Measurements from ENCODE around the gene IZUMO4.

IZUMO4 gene, protein sequence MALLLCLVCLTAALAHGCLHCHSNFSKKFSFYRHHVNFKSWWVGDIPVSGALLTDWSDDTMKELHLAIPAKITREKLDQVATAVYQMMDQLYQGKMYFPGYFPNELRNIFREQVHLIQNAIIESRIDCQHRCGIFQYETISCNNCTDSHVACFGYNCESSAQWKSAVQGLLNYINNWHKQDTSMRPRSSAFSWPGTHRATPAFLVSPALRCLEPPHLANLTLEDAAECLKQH

DNA sequence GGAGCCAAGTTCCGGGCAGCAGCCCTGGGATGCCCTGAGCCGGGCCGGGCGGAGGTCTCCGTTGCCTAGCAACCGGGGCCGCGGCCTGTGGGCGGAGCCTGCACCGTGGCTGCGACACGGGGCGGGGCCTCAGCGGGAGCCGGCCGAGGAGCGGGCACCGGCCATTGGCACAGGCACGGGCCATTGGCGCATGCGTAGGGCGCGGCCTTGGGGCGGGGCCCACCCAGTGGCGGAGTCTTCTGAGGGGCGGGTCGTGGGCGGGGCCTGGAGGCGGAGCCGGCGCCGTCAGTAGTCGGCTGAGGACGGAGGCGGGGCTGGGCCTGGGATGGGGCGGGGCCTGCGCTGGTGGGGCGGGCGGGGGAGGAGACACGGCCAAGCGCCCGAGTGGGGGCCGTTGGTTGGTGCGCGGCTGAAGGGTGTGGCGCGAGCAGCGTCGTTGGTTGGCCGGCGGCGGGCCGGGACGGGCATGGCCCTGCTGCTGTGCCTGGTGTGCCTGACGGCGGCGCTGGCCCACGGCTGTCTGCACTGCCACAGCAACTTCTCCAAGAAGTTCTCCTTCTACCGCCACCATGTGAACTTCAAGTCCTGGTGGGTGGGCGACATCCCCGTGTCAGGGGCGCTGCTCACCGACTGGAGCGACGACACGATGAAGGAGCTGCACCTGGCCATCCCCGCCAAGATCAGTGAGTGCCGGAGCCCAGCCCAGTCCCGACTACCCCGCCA lies at the start of gene IZUMO4:
TSS of gene IZUMO4 (plus strand) at position 436 of the 723 bp plus-strand sequence. CDS start at position 467, 31 bp downstream.
- no peak within 1 kb of the TSS for H3K27ac ChIP-seq (ENCODE audit: low read length)
- H3K4me3 ChIP-seq (ENCODE audit: low read length) = peak within 1 kb of the TSS; percentile 66
- H3K36me3 ChIP-seq (ENCODE audit: insufficient read depth, low read depth, low read length) = peaks cover 21% of the 10 kb centered on the region
- H3K9me3 ChIP-seq (ENCODE audit: insufficient read depth, low read depth, low read length) = no peaks in the 10 kb centered on the region
- peak within 1 kb of the TSS; percentile 48; the same call in 1 of the 2 replicates for H3K9ac ChIP-seq (ENCODE audit: low read depth, low read length)
- H3K27me3 ChIP-seq (ENCODE audit: insufficient read depth, low read length) = no peaks in the 10 kb centered on the region
- no peaks in the 10 kb centered on the region for H3K4me1 ChIP-seq (ENCODE audit: insufficient read depth, low read length)

DNA sequence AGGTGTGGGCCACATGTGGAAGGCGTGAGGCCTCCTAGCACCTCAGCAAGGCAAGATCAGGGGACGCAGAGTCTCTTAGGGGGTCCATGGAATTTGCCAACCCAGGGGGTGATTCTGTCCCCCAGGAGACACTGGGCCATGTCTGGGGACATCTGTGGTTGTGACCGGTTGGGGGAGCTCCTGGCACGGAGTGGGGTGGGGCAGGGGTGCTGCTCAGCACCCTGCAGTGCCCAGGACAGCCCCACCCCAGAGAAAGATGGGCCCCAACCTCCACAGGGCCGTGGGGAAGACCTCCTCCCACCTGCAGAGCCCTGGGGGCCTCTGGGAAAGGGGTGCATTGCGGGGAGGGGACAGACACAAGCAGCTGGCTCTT lies 49.7 kb upstream of the IZUMO4 start:
- peaks cover 6% of the 10 kb centered on the region; the same call in 1 of the 2 replicates for H3K4me1 ChIP-seq (ENCODE audit: insufficient read depth, low read length)
- no peak overlapping the region for H3K9ac ChIP-seq (ENCODE audit: low read depth, low read length)
- peaks cover 13% of the 10 kb centered on the region for H3K36me3 ChIP-seq (ENCODE audit: insufficient read depth, low read depth, low read length)
- no peak overlapping the region for H3K27ac ChIP-seq (ENCODE audit: low read length)
- H3K9me3 ChIP-seq (ENCODE audit: insufficient read depth, low read depth, low read length) = no peaks in the 10 kb centered on the region
- H3K27me3 ChIP-seq (ENCODE audit: insufficient read depth, low read length) = no peaks in the 10 kb centered on the region
- no peak overlapping the region for H3K4me3 ChIP-seq (ENCODE audit: low read length)

DNA sequence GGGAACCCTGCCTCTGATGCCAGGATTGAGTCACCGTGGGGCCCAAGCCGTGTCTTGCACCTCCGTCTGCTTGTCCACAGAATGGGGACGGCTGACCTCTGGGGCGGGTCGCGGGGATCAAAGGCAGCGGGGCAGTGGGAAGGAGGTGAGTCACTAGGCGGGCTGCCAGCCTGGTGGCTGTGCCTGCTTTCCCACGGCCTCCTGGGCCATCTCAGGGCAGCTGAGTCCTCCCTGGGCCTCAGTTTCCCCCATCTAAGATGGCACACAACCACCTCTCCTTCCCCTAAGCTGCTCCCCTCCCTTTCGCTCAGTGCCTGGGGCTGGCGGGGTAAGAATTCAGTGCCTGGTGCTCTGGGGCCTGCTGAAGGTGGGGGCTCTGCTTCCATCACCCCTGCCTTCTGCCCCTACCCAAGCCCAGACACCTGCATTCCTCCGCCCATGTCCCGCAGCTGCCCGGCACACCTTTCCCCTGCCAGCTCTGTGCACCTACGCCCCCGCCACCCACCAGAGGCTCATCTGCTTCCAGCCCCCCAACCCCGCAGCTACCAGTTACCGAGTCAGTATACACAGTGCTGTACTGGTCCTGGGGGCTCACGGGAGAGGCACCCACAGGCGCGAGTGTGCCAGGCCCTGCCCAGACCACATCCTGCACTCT lies 49.1 kb upstream of the IZUMO4 start:
- H3K4me3 ChIP-seq (ENCODE audit: low read length) = no peak overlapping the region
- H3K27ac ChIP-seq (ENCODE audit: low read length) = no peak overlapping the region
- peaks cover 2% of the 10 kb centered on the region; the same call in 1 of the 2 replicates for H3K4me1 ChIP-seq (ENCODE audit: insufficient read depth, low read length)
- no peaks in the 10 kb centered on the region for H3K27me3 ChIP-seq (ENCODE audit: insufficient read depth, low read length)
- no peaks in the 10 kb centered on the region for H3K9me3 ChIP-seq (ENCODE audit: insufficient read depth, low read depth, low read length)
- H3K36me3 ChIP-seq (ENCODE audit: insufficient read depth, low read depth, low read length) = peaks cover 13% of the 10 kb centered on the region
- no peak overlapping the region for H3K9ac ChIP-seq (ENCODE audit: low read depth, low read length)

DNA sequence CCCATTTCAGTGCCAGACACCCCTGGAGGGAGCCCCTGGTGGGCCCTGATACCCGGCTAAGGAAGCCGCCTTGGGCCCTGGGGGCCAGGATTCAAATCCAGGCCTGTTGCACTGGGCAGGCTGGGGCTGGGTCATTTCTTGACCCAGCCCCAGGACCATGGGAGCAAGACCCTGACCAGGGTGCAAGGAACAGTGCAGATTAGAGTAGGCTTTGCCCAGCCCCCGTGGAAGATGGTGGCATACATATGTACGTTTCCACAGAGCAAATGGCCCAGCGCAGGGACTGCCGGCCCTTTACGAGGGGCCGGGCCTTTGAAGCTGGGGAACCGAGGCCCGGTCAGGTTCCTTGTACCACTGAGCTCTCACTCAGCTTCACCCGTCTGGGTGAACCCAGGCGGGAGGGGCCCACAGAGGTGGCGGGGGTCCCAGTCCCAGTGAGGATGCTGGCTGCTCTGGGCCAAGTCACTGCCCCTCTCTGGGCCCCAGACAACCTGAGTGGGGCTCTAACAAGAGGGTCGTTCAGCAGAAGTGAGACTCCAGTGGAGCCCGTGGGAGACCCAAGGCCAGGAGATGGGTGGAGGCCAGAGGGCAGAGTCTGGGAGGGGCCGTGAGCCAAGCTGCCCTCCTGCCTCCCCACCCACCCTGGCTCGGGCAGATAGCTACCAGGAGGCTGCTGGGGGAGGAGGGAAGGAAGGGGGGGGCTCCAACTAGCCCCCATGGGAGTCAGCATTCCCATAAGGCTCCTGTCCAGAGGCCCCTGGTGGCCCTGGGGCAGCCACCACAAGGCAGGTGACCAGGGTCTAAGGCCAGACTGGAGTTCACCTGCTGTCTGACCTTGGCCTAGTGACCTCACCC lies 48.4 kb upstream of the IZUMO4 start:
- Histone ChIP-seq H3K4me3 (ENCODE audit: low read length) (no peak overlapping the region), H3K4me1 (ENCODE audit: insufficient read depth, low read length) (no peaks in the 10 kb centered on the region), H3K9ac (ENCODE audit: low read depth, low read length) (no peak overlapping the region), H3K36me3 (ENCODE audit: insufficient read depth, low read depth, low read length) (peaks cover 10% of the 10 kb centered on the region), H3K9me3 (ENCODE audit: insufficient read depth, low read depth, low read length) (no peaks in the 10 kb centered on the region), H3K27me3 (ENCODE audit: insufficient read depth, low read length) (no peaks in the 10 kb centered on the region), H3K27ac (ENCODE audit: low read length) (no peak overlapping the region)

DNA sequence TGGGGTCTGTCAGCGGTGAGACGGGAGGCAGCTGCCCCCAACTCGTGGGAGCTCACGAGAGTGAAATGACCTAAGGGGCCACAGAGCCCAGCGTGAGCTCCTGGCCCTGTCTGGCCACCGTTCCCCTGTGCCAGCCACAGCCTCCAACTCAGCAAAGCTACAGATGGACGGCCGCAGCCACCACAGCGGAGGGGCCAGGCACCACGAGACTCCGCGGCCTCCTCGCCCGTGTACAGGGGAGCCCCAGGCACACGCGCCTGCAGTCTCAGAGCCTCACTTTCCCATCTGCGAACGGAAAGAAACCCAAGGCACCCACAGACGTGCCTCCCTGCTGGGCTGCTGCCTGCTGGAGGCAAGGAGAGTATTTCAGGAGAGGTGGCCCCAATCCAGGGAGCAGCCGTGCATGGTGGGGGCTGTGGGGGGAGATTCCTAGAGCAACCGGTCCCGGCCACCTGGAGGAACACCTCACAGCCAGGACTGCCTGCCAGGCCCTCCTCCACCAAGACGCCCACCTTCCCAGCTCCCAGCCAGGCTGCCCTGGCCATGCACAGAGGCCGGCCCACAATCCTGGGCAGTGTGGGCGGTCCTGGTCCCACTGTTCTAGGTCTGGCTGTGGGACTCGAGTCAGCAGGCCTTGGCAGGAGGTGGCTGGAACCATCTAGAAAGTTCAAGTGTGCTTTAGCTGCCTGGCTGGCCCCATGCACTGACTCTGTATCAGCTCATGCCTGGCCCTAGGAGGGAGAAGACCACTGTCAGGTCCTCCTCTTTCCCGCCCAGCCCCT lies 47.6 kb upstream of the IZUMO4 start:
- no peaks in the 10 kb centered on the region for H3K4me1 ChIP-seq (ENCODE audit: insufficient read depth, low read length)
- H3K9me3 ChIP-seq (ENCODE audit: insufficient read depth, low read depth, low read length) = no peaks in the 10 kb centered on the region
- no peak overlapping the region for H3K27ac ChIP-seq (ENCODE audit: low read length)
- peak overlapping the region; percentile 84; the same call in 1 of the 2 replicates for H3K9ac ChIP-seq (ENCODE audit: low read depth, low read length)
- H3K27me3 ChIP-seq (ENCODE audit: insufficient read depth, low read length) = no peaks in the 10 kb centered on the region
- H3K36me3 ChIP-seq (ENCODE audit: insufficient read depth, low read depth, low read length) = peaks cover 8% of the 10 kb centered on the region
- peak overlapping the region; percentile 88 for H3K4me3 ChIP-seq (ENCODE audit: low read length)

DNA sequence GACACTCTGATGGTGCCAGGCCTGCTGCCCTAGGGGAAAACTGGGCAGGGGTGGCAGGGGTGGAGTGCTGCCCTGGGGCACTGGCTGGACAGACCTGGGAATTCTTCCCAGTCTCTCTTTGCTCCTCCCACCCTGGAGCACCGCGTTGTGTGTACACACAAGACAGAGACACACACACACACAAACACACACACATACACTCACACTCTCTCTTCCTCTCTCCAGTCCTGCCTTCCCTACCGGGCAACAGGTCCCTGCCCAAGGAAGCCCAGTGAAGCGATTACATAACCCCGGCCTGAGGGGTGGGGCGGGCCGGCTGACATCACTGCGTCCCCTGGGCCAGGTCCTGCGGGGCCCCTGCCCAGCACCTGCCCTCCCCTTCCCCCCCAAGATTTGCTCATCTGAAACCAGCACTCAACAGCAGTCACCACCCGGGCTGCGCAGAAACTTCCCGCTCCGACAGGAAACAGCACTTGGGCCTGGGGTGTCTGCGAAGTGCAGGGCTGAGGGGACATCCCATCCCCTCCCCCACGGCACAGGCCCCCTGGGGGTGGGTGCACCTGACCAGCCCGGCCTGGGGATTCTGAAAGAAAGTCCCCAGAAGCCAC lies 46.9 kb upstream of the IZUMO4 start:
- Histone ChIP-seq H3K4me1 (ENCODE audit: insufficient read depth, low read length) (no peaks in the 10 kb centered on the region), H3K4me3 (ENCODE audit: low read length) (peak overlapping the region; percentile 88), H3K9ac (ENCODE audit: low read depth, low read length) (peak overlapping the region; percentile 84; the same call in 1 of the 2 replicates), H3K9me3 (ENCODE audit: insufficient read depth, low read depth, low read length) (no peaks in the 10 kb centered on the region), H3K27me3 (ENCODE audit: insufficient read depth, low read length) (no peaks in the 10 kb centered on the region), H3K36me3 (ENCODE audit: insufficient read depth, low read depth, low read length) (peaks cover 8% of the 10 kb centered on the region), H3K27ac (ENCODE audit: low read length) (peak overlapping the region; percentile 36)

DNA sequence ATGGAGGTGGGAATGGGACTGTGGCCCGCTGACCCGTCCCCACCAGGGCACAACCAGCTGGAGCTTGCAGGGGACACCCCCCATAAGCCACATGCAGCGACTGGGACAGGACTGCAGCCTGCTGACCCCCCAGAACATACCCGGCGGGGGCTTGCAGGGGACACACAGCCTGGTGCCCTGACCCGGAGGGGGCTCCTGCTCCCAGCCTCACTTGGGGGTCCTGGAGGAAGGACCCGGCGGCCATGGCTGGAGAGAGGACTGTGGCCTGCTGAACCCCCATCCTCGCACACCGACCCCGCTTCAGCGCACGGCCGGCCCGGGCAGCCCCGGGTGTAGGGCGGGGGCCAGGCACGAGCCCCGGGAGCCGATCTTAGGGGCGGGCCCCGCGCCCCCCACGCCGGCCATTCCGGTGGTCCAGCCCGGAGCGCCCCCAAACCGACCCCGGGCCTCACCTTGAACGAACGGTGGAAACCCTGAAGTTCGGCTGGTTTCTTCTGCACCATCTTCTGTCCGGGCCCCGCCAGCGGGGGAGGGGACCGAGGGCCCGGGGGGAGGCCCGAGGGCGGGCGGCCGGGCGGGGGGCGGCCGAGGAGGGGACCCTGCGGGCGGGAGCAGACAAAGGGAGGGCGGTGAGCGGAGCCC lies 46.2 kb upstream of the IZUMO4 start:
- no peaks in the 10 kb centered on the region for H3K4me1 ChIP-seq (ENCODE audit: insufficient read depth, low read length)
- peak overlapping the region; percentile 36 for H3K27ac ChIP-seq (ENCODE audit: low read length)
- H3K9ac ChIP-seq (ENCODE audit: low read depth, low read length) = peak overlapping the region; percentile 84; the same call in 1 of the 2 replicates
- peaks cover 8% of the 10 kb centered on the region for H3K36me3 ChIP-seq (ENCODE audit: insufficient read depth, low read depth, low read length)
- H3K4me3 ChIP-seq (ENCODE audit: low read length) = peak overlapping the region; percentile 88
- no peaks in the 10 kb centered on the region for H3K27me3 ChIP-seq (ENCODE audit: insufficient read depth, low read length)
- H3K9me3 ChIP-seq (ENCODE audit: insufficient read depth, low read depth, low read length) = no peaks in the 10 kb centered on the region

DNA sequence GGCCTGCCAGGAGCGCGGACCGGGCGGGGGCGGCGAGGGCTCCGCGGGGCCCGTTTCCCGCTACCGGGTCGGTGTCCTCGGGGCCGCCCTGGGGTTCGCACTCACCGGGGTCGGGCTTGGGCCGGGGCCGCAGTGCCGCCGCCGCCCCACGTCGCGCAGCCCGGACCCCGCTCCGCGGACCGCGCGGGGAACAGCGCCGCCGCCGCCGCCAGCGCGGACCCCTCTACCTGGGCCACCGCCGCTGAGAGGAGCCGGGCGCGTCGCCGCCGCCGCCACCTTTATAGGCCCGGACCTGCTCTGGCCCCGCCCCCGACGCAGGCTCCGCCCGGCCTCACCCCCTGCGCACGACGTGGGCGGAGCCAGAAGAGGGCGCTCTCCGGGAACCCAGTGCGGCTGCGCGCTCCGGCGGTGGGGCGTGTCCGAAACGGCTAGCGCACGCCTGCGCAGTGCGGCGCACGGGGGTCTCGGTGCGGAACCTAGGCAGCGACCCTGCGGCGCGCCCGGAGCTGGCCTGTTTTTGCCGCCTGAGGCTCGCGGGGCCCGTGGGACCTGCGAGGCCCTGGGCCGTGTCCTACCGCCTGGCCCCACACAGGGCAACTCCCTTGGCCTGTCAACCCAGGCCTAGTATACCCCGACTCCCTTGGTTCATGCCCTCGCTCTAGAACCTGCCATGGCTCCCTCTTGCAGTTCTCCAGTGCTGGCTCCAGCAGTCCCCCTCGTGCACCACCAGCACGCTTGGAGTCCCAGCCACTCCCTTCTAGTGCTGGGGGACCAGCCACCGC lies 45.5 kb upstream of the IZUMO4 start, which contains the start of gene MKNK2:
TSS of gene MKNK2 (minus strand) at position 254 of the 782 bp plus-strand sequence. CDS start 393 bp downstream, outside the sequence.
- Histone ChIP-seq H3K4me1 (ENCODE audit: insufficient read depth, low read length) (no peaks in the 10 kb centered on the region), H3K9ac (ENCODE audit: low read depth, low read length) (peak within 1 kb of the TSS; percentile 84; the same call in 1 of the 2 replicates), H3K4me3 (ENCODE audit: low read length) (peak within 1 kb of the TSS; percentile 88), H3K36me3 (ENCODE audit: insufficient read depth, low read depth, low read length) (peaks cover 8% of the 10 kb centered on the region), H3K9me3 (ENCODE audit: insufficient read depth, low read depth, low read length) (no peaks in the 10 kb centered on the region), H3K27ac (ENCODE audit: low read length) (peak within 1 kb of the TSS; percentile 36), H3K27me3 (ENCODE audit: insufficient read depth, low read length) (no peaks in the 10 kb centered on the region)

DNA sequence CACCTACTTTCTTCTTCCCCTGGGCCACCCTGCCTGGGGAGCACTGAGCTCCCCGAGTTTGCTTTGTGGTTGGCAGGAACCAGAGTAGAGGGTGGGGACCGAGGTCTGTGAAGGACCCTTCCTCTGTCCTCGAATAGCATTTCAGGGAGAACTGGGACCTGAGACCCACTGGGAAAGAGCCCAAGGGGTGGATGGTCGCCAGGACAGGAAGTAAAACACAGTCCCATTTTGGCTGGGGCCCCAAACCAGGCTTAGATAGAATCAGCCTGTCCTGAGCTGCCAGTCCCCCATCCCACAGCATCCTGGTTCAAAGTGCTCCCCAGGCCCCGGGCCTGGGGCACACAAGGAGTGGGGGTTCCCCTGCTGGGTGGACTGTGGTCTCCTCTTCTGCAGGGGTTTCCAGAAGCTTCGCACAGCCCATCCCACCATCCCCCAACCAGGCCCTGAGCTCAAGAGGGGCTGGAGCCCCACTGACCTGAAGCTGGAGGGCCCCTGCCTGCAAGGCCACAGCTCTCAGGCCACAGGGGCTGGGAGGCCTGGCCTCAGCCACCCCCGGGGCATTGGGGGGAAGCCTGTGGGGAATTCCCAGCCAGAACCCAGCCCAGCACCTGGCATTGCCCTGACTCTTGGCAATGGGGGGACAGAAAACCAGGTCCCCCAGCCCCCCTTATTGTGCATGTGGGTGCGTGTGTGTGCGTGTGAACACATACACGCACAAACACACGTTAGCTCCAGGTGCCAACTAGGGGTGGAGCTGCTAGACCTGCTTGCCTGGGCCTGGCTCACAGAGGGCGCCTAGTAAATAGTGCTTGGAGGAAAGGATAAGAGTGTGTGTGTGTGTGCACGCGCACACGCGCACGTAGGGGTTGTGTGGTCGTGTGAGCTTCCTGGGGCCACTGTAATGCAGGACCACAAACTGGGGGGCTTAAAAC lies 44.7 kb upstream of the IZUMO4 start:
- Histone ChIP-seq H3K9me3 (ENCODE audit: insufficient read depth, low read depth, low read length) (no peaks in the 10 kb centered on the region), H3K27ac (ENCODE audit: low read length) (no peak overlapping the region), H3K4me3 (ENCODE audit: low read length) (peak overlapping the region; percentile 63; the same call in 1 of the 2 replicates), H3K4me1 (ENCODE audit: insufficient read depth, low read length) (no peaks in the 10 kb centered on the region), H3K9ac (ENCODE audit: low read depth, low read length) (peak overlapping the region; percentile 56; the same call in 1 of the 2 replicates), H3K36me3 (ENCODE audit: insufficient read depth, low read depth, low read length) (peaks cover 8% of the 10 kb centered on the region), H3K27me3 (ENCODE audit: insufficient read depth, low read length) (no peaks in the 10 kb centered on the region)

Measured in iPS-20b (cell line).